Activated CD8-positive, alpha-beta T cell treated with anti-CD3 and anti-CD28 coated beads for 36 hours (primary cell): ENCODE data around the gene CACNA1E. TPM values are rescaled to one million over a fixed set of nuclear protein-coding genes. Genes with fewer than 3 reads are reported as not detected.

Experiments used
- ATAC-seq: fragments of 200-7000 bp; cut with Tn5 transposase; one replicate; pipeline ENCODE4 v1.10.0; 2021; ENCODE audit warnings: mild to moderate bottlenecking, moderate library complexity
- CTCF ChIA-PET: fragments of 350-600 bp; sonication (Branson Sonifier 250); formaldehyde crosslinking; loops from one replicate; lab custom pipeline; 2021; ENCODE audit warnings: antibody characterized with exemption; lab: Charles Lee
- POLR2A ChIA-PET: fragments of 350-600 bp; sonication (Branson Sonifier 250); formaldehyde crosslinking; loops from one replicate; lab custom pipeline; 2021; ENCODE audit warnings: antibody characterized with exemption; lab: Charles Lee
- DNase-seq: peaks from one replicate; pipeline ENCODE4 v3.0.0-alpha.2; 2020
- H3K27ac Mint-ChIP-seq: one replicate; pipeline ENCODE4 v1.8.0; 2021; ENCODE audit warnings: mild to moderate bottlenecking, mixed read lengths
- H3K27me3 Mint-ChIP-seq: one replicate; pipeline ENCODE4 v1.8.0; 2021; ENCODE audit warnings: mixed read lengths
- H3K36me3 Mint-ChIP-seq: one replicate; pipeline ENCODE4 v1.8.0; 2021; ENCODE audit warnings: low read depth, mixed read lengths
- H3K4me1 Mint-ChIP-seq: one replicate; pipeline ENCODE4 v1.8.0; 2021; ENCODE audit warnings: low read depth, mixed read lengths
- H3K4me3 Mint-ChIP-seq: one replicate; pipeline ENCODE4 v1.8.0; 2021; ENCODE audit warnings: mild to moderate bottlenecking, moderate library complexity, mixed read lengths
- H3K9me3 Mint-ChIP-seq: one replicate; pipeline ENCODE4 v1.8.0; 2021; ENCODE audit warnings: mixed read lengths
- CTCF ChIP-seq: fragments of 200-600 bp; IDR thresholded peaks from one replicate; pipeline ENCODE4 v1.8.0; 2022; ENCODE audit warnings: antibody characterized with exemption, mild to moderate bottlenecking
- intact Hi-C: fragments of 100-400 bp; cut with micrococcal nuclease; formaldehyde crosslinking; loops from one replicate; pipeline ENCODE4 v1.10.0; 2022
- total RNA-seq, 2 experiments: library from RNA; stranded (reverse); gene quantifications; one replicate each; pipeline ENCODE4 v1.2.3, GENCODE V29; 2021

CACNA1E gene
- total RNA-seq, 2 experiments from 2014 or later, result not detected

DNA sequence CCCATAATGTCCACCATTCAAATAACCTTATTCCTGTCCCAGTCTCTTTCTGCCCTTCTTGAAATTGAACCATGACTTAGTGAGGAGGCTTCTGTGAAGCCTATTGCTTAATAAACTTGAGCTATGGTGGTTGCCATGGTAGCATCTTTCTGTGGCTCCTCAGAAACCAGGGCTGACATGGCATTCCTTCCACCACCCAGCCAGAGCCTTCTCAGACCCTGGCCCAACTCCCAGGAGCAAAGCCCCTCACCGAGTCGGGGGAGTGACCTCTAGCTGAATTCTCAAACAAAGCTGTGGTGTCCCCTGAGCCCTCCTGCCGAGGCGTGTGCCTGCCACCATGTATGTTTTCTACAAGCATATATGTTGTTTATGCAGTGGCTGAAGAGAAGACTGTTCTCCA, 259.1 kb downstream of the CACNA1E start:
- peaks cover 4% of the 10 kb centered on the region for H3K27me3 Mint-ChIP-seq
- ChIA-PET CTCF (no interaction called here), POLR2A (no interaction called here)
- H3K27ac Mint-ChIP-seq, result no peak overlapping the region
- no peaks in the 10 kb centered on the region for H3K36me3 Mint-ChIP-seq
- intact Hi-C loops, result no loop called here
- DNase-seq (no peak), ATAC-seq (no peak)
- no peak for TF ChIP-seq CTCF
- no peak overlapping the region for H3K4me3 Mint-ChIP-seq
- no peaks in the 10 kb centered on the region for H3K9me3 Mint-ChIP-seq
- no peaks in the 10 kb centered on the region for H3K4me1 Mint-ChIP-seq

DNA sequence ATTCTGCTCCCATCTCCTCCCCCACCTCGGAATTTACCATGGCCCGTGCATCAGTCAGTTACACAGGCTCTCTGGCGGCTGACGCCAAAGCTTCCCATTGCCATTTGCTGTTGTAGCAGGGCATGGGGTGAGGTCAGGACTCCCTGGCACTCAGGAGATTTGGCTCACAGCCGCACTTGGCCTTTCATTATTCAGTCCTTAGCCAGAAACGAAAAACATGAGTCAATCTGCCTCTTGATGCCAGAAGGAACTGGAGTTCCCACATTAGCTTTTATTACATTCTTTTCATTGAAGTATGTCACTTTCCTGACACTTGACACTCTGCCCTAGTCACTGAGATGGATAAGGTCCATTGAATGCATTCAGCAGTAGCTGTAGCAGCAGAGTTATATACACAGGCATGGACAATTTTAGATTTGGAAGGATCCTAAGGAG, 260.6 kb downstream of the CACNA1E start:
- no peak overlapping the region for H3K27ac Mint-ChIP-seq
- H3K4me3 Mint-ChIP-seq, result no peak overlapping the region
- TF ChIP-seq CTCF, result no peak
- DNase-seq (no peak), ATAC-seq (no peak)
- no peaks in the 10 kb centered on the region for H3K4me1 Mint-ChIP-seq
- intact Hi-C loops, result no loop called here
- CTCF ChIA-PET, result no interaction called here
- POLR2A ChIA-PET, result no interaction called here
- no peaks in the 10 kb centered on the region for H3K36me3 Mint-ChIP-seq
- H3K27me3 Mint-ChIP-seq, result peaks cover 4% of the 10 kb centered on the region
- no peaks in the 10 kb centered on the region for H3K9me3 Mint-ChIP-seq

DNA sequence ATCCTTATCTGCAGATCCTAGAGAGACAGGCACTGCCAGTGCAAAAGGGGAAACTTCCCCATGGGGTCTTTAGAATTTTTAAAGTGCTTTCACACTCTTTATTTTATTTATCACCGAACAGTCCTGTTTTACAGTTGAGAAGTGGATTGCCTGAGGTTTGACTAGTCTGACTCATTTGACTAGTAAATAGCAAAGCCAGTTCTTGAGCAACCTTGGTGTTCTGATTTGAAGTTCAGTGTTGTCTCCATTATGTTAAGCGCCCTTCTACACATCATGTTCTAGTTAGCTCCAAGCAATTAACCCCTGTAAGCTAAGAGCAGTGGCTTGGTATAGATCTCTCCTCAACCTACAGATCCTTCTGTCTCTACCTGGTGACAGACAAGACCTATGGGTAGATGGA, 262.9 kb downstream of the CACNA1E start:
- ChIA-PET CTCF (no interaction called here), POLR2A (no interaction called here)
- intact Hi-C loops, result no loop called here
- Mint-ChIP-seq H3K4me3 (no peak overlapping the region), H3K4me1 (no peaks in the 10 kb centered on the region), H3K36me3 (no peaks in the 10 kb centered on the region), H3K27me3 (peaks cover 2% of the 10 kb centered on the region), H3K9me3 (no peaks in the 10 kb centered on the region), H3K27ac (no peak overlapping the region)
- no peak for ATAC-seq
- no peak for DNase-seq
- TF ChIP-seq CTCF, result no peak

GRCh38 chr1:181748013-181748412, 264.7 kb downstream of the CACNA1E start:
- CTCF ChIA-PET, result no interaction called here
- Mint-ChIP-seq H3K4me3 (no peak overlapping the region), H3K9me3 (no peaks in the 10 kb centered on the region), H3K4me1 (no peaks in the 10 kb centered on the region), H3K27me3 (peaks cover 2% of the 10 kb centered on the region), H3K27ac (no peak overlapping the region), H3K36me3 (no peaks in the 10 kb centered on the region)
- POLR2A ChIA-PET, result no interaction called here
- intact Hi-C loops, result no loop called here
- TF ChIP-seq CTCF, result no peak
- ATAC-seq (no peak), DNase-seq (no peak)

DNA sequence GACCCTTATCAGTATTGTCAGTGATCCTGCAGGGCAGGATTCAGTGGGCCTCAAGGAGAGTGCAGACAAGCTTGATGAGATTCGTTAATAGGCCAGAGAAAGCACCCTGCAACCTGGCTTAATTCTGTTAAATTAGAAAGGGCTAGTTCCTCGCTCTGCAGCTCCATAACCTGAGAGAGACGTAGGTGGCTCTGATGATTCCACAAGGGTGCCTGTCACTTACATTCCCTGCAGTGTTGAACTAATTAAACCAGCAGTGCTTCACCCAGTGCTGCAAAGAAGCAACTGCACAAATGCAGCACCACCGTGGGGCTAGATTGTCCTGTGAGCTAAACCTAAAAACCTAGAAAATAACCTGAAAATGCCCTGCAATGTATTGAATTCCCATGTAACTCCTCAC, 270.8 kb downstream of the CACNA1E start:
- no peak for ATAC-seq
- ChIA-PET POLR2A (no interaction called here), CTCF (no interaction called here)
- Mint-ChIP-seq H3K9me3 (no peaks in the 10 kb centered on the region), H3K36me3 (no peaks in the 10 kb centered on the region), H3K27ac (no peak overlapping the region), H3K4me1 (no peaks in the 10 kb centered on the region), H3K4me3 (no peak overlapping the region), H3K27me3 (peaks cover 2% of the 10 kb centered on the region)
- intact Hi-C loops, result no loop called here
- TF ChIP-seq CTCF, result no peak
- no peak for DNase-seq
